Activated CD4-positive, alpha-beta T cell treated with anti-CD3 and anti-CD28 coated beads for 36 hours (primary cell): ENCODE results near the gene UBE2E2. TPM values are rescaled to one million over a fixed set of nuclear protein-coding genes. Genes with fewer than 3 reads are reported as not detected.

Source experiments
- ATAC-seq: fragments of 200-7000 bp; cut with Tn5 transposase; one replicate; pipeline ENCODE4 v1.10.0; 2021; ENCODE audit warnings: mild to moderate bottlenecking, moderate library complexity
- CTCF ChIA-PET: fragments of 350-600 bp; sonication (Branson Sonifier 250); formaldehyde crosslinking; loops from one replicate; lab custom pipeline; 2021; ENCODE audit warnings: antibody characterized with exemption; lab: Charles Lee
- POLR2A ChIA-PET: fragments of 350-600 bp; sonication (Branson Sonifier 250); formaldehyde crosslinking; loops from one replicate; lab custom pipeline; 2021; ENCODE audit warnings: antibody characterized with exemption, inconsistent platforms; lab: Charles Lee
- DNase-seq: peaks from one replicate; pipeline ENCODE4 v3.0.0-alpha.2; 2020
- H3K27ac Mint-ChIP-seq: one replicate; pipeline ENCODE4 v1.8.0; 2021; ENCODE audit warnings: mixed read lengths
- H3K27me3 Mint-ChIP-seq: one replicate; pipeline ENCODE4 v1.8.0; 2021; ENCODE audit warnings: mixed read lengths
- H3K36me3 Mint-ChIP-seq: one replicate; pipeline ENCODE4 v1.8.0; 2021; ENCODE audit warnings: low read depth, mixed read lengths
- H3K4me1 Mint-ChIP-seq: one replicate; pipeline ENCODE4 v1.8.0; 2021; ENCODE audit warnings: mixed read lengths
- H3K4me3 Mint-ChIP-seq: one replicate; pipeline ENCODE4 v1.8.0; 2021; ENCODE audit warnings: mild to moderate bottlenecking, moderate library complexity, mixed read lengths
- H3K9me3 Mint-ChIP-seq: one replicate; pipeline ENCODE4 v1.8.0; 2021; ENCODE audit warnings: low read depth, mixed read lengths
- intact Hi-C, 2 experiments: fragments of 100-400 bp; cut with DNase I in 1 of 2; cut with micrococcal nuclease in 1 of 2; formaldehyde crosslinking; loops; one replicate each; pipeline versions ENCODE4 v1.14.2 to v1.15.1; 2022 to 2024; cut with DNase I, micrococcal nuclease
- total RNA-seq, 2 experiments: library from RNA; stranded (reverse); gene quantifications; one replicate each; pipeline ENCODE4 v1.2.3, GENCODE V29; 2021

UBE2E2 gene
- total RNA-seq, 2 experiments from 2014 or later: 13.5 to 18.2 TPM

- CTCF ChIA-PET: interaction anchor here (1.1 kb wide), 1 partner anchor 12 kb away, joined by 3 read pairs; no protein-coding TSS in a partner anchor
- ATAC-seq: no peak
- H3K36me3 Mint-ChIP-seq: peaks cover 3% of the 10 kb centered on the region
- H3K9me3 Mint-ChIP-seq: peaks cover 4% of the 10 kb centered on the region
- H3K4me1 Mint-ChIP-seq: peaks cover 8% of the 10 kb centered on the region
- no peak overlapping the region for H3K4me3 Mint-ChIP-seq
- DNase-seq: no peak
- intact Hi-C loops: no loop called here
- no peak overlapping the region for H3K27ac Mint-ChIP-seq
- no peaks in the 10 kb centered on the region for H3K27me3 Mint-ChIP-seq
- POLR2A ChIA-PET: no interaction called here
These were observed 227.8 kb downstream of the UBE2E2 start for GRCh38 chr3:23430781-23431398.

GRCh38 chr3:23431764-23432163, 228.6 kb downstream of the UBE2E2 start:
- intact Hi-C loops: no loop called here
- no peaks in the 10 kb centered on the region for H3K27me3 Mint-ChIP-seq

DNA sequence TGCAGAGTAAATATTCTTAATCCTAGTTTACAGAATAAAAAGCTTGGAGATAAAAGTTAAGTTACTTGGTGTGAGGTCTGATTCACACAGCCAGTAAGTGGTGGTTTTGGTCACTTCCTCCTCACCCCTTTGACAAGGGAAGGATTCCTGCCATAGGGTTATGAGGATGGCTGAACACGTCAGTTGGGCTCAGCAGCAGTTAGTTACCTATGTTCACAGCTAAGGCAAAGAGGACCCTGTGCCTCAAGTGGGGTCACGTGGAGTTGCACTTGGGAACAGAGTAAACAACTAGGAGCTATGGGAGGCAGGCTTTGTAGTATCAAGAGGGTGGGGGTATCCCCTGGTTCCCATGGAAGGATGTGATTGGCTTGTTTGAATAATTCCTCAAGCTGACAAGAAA, 232.2 kb downstream of the UBE2E2 start:
- Mint-ChIP-seq H3K4me1 (peaks cover 28% of the 10 kb centered on the region), H3K4me3 (no peak overlapping the region), H3K27me3 (peaks cover 3% of the 10 kb centered on the region), H3K9me3 (no peaks in the 10 kb centered on the region), H3K36me3 (no peaks in the 10 kb centered on the region), H3K27ac (no peak overlapping the region)
- POLR2A ChIA-PET: no interaction called here
- CTCF ChIA-PET: no interaction called here
- intact Hi-C loops: loop anchor here in 1 of 2 experiments (5.0 kb wide), 1 partner anchor 233 kb away; the partner anchor contains the start of gene UBE2E2
- ATAC-seq: no peak
- no peak for DNase-seq

More at GRCh38 chr3:23431764-23432163, 228.6 kb downstream of the UBE2E2 start:
- H3K36me3 Mint-ChIP-seq: no peaks in the 10 kb centered on the region
- peaks cover 8% of the 10 kb centered on the region for H3K4me1 Mint-ChIP-seq
- no peak overlapping the region for H3K4me3 Mint-ChIP-seq
- POLR2A ChIA-PET: no interaction called here
- H3K27ac Mint-ChIP-seq: no peak overlapping the region
- peaks cover 2% of the 10 kb centered on the region for H3K9me3 Mint-ChIP-seq
- DNase-seq: no peak
- no peak for ATAC-seq
- CTCF ChIA-PET: interaction anchor here (0.6 kb wide), 1 partner anchor 1248 kb away, joined by 4 read pairs; no protein-coding TSS in a partner anchor

DNA sequence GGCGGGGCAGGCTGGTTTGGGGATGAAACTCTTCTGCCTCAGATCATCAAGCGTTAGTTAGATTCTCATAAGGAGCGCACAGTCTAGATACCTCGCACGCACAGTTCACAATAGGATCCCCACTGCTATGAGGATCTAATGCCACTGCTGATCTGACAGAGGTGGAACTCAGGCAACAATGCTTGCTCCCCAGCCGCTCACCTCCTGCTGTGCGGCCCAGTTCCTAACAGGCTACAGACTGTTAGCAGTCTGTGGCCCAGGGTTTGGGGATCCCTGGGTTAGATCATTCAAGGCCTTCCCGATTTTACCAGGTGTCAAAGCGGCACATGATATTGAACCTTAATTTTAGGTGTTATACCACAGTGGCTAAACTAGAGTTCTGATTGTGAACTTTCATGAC, 232.8 kb downstream of the UBE2E2 start:
- no peak overlapping the region for H3K27ac Mint-ChIP-seq
- H3K9me3 Mint-ChIP-seq: no peaks in the 10 kb centered on the region
- CTCF ChIA-PET: no interaction called here
- ATAC-seq: no peak
- H3K36me3 Mint-ChIP-seq: no peaks in the 10 kb centered on the region
- no peak for DNase-seq
- H3K4me1 Mint-ChIP-seq: peaks cover 31% of the 10 kb centered on the region
- no peak overlapping the region for H3K4me3 Mint-ChIP-seq
- POLR2A ChIA-PET: no interaction called here
- peaks cover 3% of the 10 kb centered on the region for H3K27me3 Mint-ChIP-seq
- intact Hi-C loops: loop anchor here in 1 of 2 experiments (5.0 kb wide), 1 partner anchor 234 kb away; the partner anchor contains the start of gene UBE2E2

GRCh38 chr3:23437484-23438145, 234.5 kb downstream of the UBE2E2 start:
- intact Hi-C loops: loop anchor here in 1 of 2 experiments (5.0 kb wide), 1 partner anchor 235 kb away; the partner anchor contains the start of gene UBE2E2
- H3K27me3 Mint-ChIP-seq: peaks cover 3% of the 10 kb centered on the region
- peaks cover 34% of the 10 kb centered on the region for H3K4me1 Mint-ChIP-seq
- CTCF ChIA-PET: no interaction called here
- H3K36me3 Mint-ChIP-seq: no peaks in the 10 kb centered on the region
- H3K27ac Mint-ChIP-seq: no peak overlapping the region
- H3K9me3 Mint-ChIP-seq: no peaks in the 10 kb centered on the region
- no peak for DNase-seq
- H3K4me3 Mint-ChIP-seq: no peak overlapping the region
- ATAC-seq: no peak
- POLR2A ChIA-PET: no interaction called here

DNA sequence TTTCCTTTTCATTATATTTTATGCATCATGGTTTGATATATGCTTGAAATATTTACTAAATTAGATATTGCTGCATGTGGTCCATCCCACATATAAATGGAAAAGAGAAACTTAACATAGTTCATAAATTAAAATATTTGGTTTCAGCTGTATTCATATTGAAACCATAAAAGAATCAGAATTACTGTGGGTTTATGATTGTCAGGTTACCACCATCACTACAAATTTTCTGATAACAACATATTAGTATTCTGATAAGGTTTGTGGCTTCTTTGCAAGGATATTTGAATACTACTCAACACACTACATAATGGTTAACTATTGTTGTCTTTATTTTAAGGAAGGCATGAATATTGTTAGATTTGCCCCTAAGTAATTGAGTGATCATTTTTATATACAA, 235.5 kb downstream of the UBE2E2 start:
- ChIA-PET POLR2A (no interaction called here), CTCF (no interaction called here)
- Mint-ChIP-seq H3K4me1 (peaks cover 41% of the 10 kb centered on the region), H3K9me3 (no peaks in the 10 kb centered on the region), H3K36me3 (no peaks in the 10 kb centered on the region), H3K27ac (no peak overlapping the region), H3K4me3 (no peak overlapping the region), H3K27me3 (peaks cover 3% of the 10 kb centered on the region)
- ATAC-seq: no peak
- DNase-seq: no peak
- intact Hi-C loops: loop anchor here in 1 of 2 experiments (5.0 kb wide), 1 partner anchor 236 kb away; the partner anchor contains the start of gene UBE2E2

DNA sequence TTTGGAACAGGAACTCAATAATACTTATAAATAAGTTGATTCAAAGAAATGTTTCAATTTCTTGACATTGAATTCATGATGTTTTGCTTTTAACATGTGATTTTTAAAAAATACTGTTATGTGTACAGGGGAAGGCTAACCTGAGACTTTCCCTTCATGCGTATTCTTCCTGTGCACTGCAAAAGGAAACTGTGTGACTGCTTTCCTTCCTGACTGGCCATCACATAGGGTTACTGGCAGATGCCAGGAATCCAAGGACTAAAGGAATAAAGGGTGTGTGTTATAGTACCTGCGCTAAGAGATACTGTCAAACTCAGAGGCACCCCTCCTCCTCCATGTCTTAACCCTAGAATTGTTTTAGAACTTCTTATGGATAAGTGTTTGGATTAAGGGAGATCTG, 236.0 kb downstream of the UBE2E2 start:
- H3K36me3 Mint-ChIP-seq: no peaks in the 10 kb centered on the region
- H3K4me3 Mint-ChIP-seq: no peak overlapping the region
- no peak for DNase-seq
- peaks cover 42% of the 10 kb centered on the region for H3K4me1 Mint-ChIP-seq
- no peaks in the 10 kb centered on the region for H3K9me3 Mint-ChIP-seq
- peaks cover 3% of the 10 kb centered on the region for H3K27me3 Mint-ChIP-seq
- intact Hi-C loops: loop anchor here in 1 of 2 experiments (5.0 kb wide), 1 partner anchor 237 kb away; the partner anchor contains the start of gene UBE2E2
- CTCF ChIA-PET: no interaction called here
- H3K27ac Mint-ChIP-seq: no peak overlapping the region
- POLR2A ChIA-PET: no interaction called here
- no peak for ATAC-seq

DNA sequence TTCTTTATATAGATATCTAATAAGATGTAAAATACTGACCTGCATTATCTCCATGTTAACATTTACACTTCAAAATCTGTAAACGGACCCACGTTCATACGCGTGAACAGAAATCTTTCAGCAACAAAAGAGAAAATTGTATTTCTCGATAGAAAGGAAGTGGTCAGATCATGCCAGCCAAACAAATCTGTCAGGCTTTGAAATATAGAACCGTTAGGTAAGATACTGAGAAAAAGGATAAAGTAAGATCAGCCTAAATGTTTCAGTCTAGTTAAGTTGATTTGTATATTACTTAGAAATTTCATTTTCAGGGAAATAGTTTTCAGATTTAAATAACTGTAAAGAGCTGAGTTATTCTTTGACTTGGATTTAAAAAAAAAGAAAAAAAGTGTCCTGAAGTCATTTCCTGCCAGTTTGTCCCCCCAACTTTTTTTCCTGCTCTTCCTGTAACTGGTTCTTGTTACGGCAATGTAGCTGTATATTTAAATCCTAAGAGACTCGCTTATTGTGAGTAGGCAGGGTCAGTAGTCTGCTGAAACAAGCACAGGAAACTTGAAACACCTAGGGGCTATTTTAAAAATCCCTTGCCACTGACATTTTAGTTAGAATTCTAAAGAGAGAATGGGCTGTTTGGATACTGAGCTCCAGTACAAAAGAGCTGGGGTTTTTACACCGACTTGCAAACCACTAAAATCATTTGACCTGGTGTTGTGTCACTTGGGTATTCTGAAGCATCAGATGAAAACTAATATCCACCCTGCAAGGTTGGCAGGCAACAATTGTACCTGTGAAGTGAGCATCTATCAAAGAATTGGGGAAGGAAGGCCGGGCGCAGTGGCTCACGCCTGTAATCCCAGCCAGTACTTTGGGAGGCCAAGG, 237.5 kb downstream of the UBE2E2 start:
- no peaks in the 10 kb centered on the region for H3K36me3 Mint-ChIP-seq
- no peaks in the 10 kb centered on the region for H3K9me3 Mint-ChIP-seq
- ATAC-seq (peak; percentile 40), DNase-seq (no peak)
- intact Hi-C loops: no loop called here
- H3K27ac Mint-ChIP-seq: no peak overlapping the region
- H3K4me3 Mint-ChIP-seq: peak overlapping the region; percentile 22
- H3K27me3 Mint-ChIP-seq: peaks cover 3% of the 10 kb centered on the region
- ChIA-PET CTCF (interaction anchor here (0.5 kb wide), 1 partner anchor 40 kb away, joined by 3 read pairs; no protein-coding TSS in a partner anchor), POLR2A (no interaction called here)
- peaks cover 44% of the 10 kb centered on the region for H3K4me1 Mint-ChIP-seq

- H3K4me3 Mint-ChIP-seq: no peak overlapping the region
- ChIA-PET CTCF (interaction anchor here (1.2 kb wide), 1 partner anchor 12 kb away, joined by 3 read pairs; no protein-coding TSS in a partner anchor), POLR2A (no interaction called here)
- peaks cover under 1% of the 10 kb centered on the region for H3K27me3 Mint-ChIP-seq
- intact Hi-C loops: no loop called here
- no peaks in the 10 kb centered on the region for H3K9me3 Mint-ChIP-seq
- DNase-seq: no peak
- no peak overlapping the region for H3K27ac Mint-ChIP-seq
- peaks cover 44% of the 10 kb centered on the region for H3K4me1 Mint-ChIP-seq
- H3K36me3 Mint-ChIP-seq: no peaks in the 10 kb centered on the region
- ATAC-seq: peak; percentile 68
These were observed 239.7 kb downstream of the UBE2E2 start for GRCh38 chr3:23442598-23443383.

- ChIA-PET POLR2A (no interaction called here), CTCF (no interaction called here)
- Mint-ChIP-seq H3K9me3 (no peaks in the 10 kb centered on the region), H3K36me3 (no peaks in the 10 kb centered on the region), H3K27me3 (no peaks in the 10 kb centered on the region), H3K4me1 (peaks cover 31% of the 10 kb centered on the region), H3K4me3 (no peak overlapping the region), H3K27ac (no peak overlapping the region)
- intact Hi-C loops: no loop called here
- ATAC-seq (no peak), DNase-seq (no peak)
These were observed 241.3 kb downstream of the UBE2E2 start for GRCh38 chr3:23444386-23444785.
